Endothelial cell of umbilical vein (primary cell): ENCODE data around the gene RNF32. TPM values are rescaled to one million over a fixed set of nuclear protein-coding genes. Genes with fewer than 3 reads are reported as not detected.

Experiments
- BruUV-seq: library from RNA; stranded (reverse); fragments of 400-500 nt; replicated peaks from 2 replicates; lab custom pipeline; 2021; lab: Mats Ljungman, UMichigan
- CTCF ChIA-PET: fragments of 300-600, 350-600 bp; sonication (Branson Sonifier 250); formaldehyde crosslinking; loops from one replicate; lab custom pipeline; 2021; ENCODE audit warnings: antibody characterized with exemption, inconsistent platforms; lab: Charles Lee
- POLR2A ChIA-PET: fragments of 300-600, 350-600 bp; sonication (Branson Sonifier 250); formaldehyde crosslinking; loops from one replicate; lab custom pipeline; 2021; ENCODE audit warnings: antibody characterized with exemption, inconsistent platforms; lab: Charles Lee
- DNase-seq: peaks from one replicate; pipeline ENCODE4 v3.0.0-alpha.2; 2011; ENCODE audit warnings: low read depth, low spot score
- FAIRE-seq: peaks from 2 replicates; lab custom pipeline; 2011; peaks lifted over from hg19 to GRCh38; lab: Jason Lieb, UNC
- H2AFZ ChIP-seq: 2 replicates; pipeline ENCODE4 v1.6.0; 2012; ENCODE audit warnings: low read depth, low read length, control low read depth, inconsistent platforms
- H3K27ac ChIP-seq: 2 replicates; pipeline ENCODE4 v1.5.1; 2011; ENCODE audit warnings: low read depth, mild to moderate bottlenecking, control low read depth, low read length, moderate library complexity; ENCODE audit not compliant: insufficient read depth
- H3K27me3 ChIP-seq, 2 experiments: 2 replicates each; pipeline versions ENCODE4 v1.6.0 to v1.6.1; 2011; ENCODE audit warnings: low read length in 2 of 2, mixed read lengths in 1 of 2; ENCODE audit not compliant: control insufficient read depth in 2 of 2, insufficient read depth in 2 of 2
- H3K36me3 ChIP-seq, 2 experiments: 2 replicates in 1 of 2; 3 replicates in 1 of 2; pipeline ENCODE4 v1.5.1; 2011; ENCODE audit warnings: low read length in 2 of 2, mild to moderate bottlenecking in 1 of 2, moderate library complexity in 1 of 2; ENCODE audit not compliant: control insufficient read depth in 2 of 2, insufficient read depth in 2 of 2; ENCODE audit errors: extremely low read depth in 1 of 2
- H3K4me1 ChIP-seq: 3 replicates; pipeline ENCODE4 v1.5.1; 2011; ENCODE audit warnings: mild to moderate bottlenecking, low read length; ENCODE audit not compliant: control insufficient read depth, insufficient read depth; ENCODE audit errors: extremely low read depth
- H3K4me2 ChIP-seq: 2 replicates; pipeline ENCODE4 v1.6.1; 2011; ENCODE audit warnings: low read length, control low read depth, mixed read lengths; ENCODE audit not compliant: insufficient read depth
- H3K4me3 ChIP-seq, 3 experiments: fragments of 200-600 bp in 1 of 3; sonication (generic), shearing (Covaris generic) in 1 of 3; replicated peaks in 1 of 3; 2 replicates each; pipeline ENCODE4 v1.5.1; 2011 to 2016; ENCODE audit warnings: control low read depth in 3 of 3, low read length in 3 of 3, mild to moderate bottlenecking in 2 of 3, inconsistent platforms in 1 of 3, low read depth in 1 of 3, moderate library complexity in 1 of 3; ENCODE audit not compliant: insufficient read depth in 1 of 3
- H3K79me2 ChIP-seq: 2 replicates; pipeline ENCODE4 v1.6.0; 2012; ENCODE audit warnings: low read length, inconsistent platforms; ENCODE audit not compliant: control insufficient read depth, insufficient read depth
- H3K9ac ChIP-seq: replicated peaks from 2 replicates; pipeline ENCODE3; 2011; ENCODE audit warnings: low read length, control low read depth; ENCODE audit not compliant: insufficient read depth; ENCODE audit errors: extremely low read depth
- H3K9me1 ChIP-seq: replicated peaks from 3 replicates; pipeline ENCODE4 v1.6.0; 2011; ENCODE audit warnings: mild to moderate bottlenecking, low read length; ENCODE audit not compliant: control insufficient read depth, insufficient read depth; ENCODE audit errors: extremely low read depth
- H3K9me3 ChIP-seq: replicated peaks from 2 replicates; pipeline ENCODE4 v1.5.1; 2012; ENCODE audit warnings: low read length, inconsistent platforms; ENCODE audit not compliant: control insufficient read depth, insufficient read depth
- H4K20me1 ChIP-seq: replicated peaks from 2 replicates; pipeline ENCODE3; 2011; ENCODE audit warnings: mild to moderate bottlenecking, low read length; ENCODE audit not compliant: control insufficient read depth, insufficient read depth; ENCODE audit errors: extremely low read depth
- CTCF ChIP-seq, 2 donors: IDR thresholded peaks; 1 replicate in 1 of 2; 2 replicates in 1 of 2; pipeline ENCODE4 v1.5.1; 2011; ENCODE audit warnings: low read length in 2 of 2, mild to moderate bottlenecking in 2 of 2, moderate library complexity in 2 of 2, control low read depth in 1 of 2, inconsistent platforms in 1 of 2, low read depth in 1 of 2; ENCODE audit not compliant: insufficient read depth in 1 of 2; ENCODE audit errors: extremely low read depth in 1 of 2
- EZH2 ChIP-seq: IDR thresholded peaks from 2 replicates; pipeline ENCODE4 v1.6.1; 2012; ENCODE audit warnings: borderline replicate concordance, low read depth, mild to moderate bottlenecking, moderate library complexity, low read length, inconsistent platforms; ENCODE audit not compliant: severe bottlenecking
- FOS ChIP-seq: IDR thresholded peaks from 2 replicates; pipeline ENCODE4 v1.6.1; 2011; ENCODE audit warnings: mild to moderate bottlenecking, low read length, moderate library complexity, borderline replicate concordance; ENCODE audit not compliant: insufficient read depth
- GATA2 ChIP-seq: IDR thresholded peaks from 2 replicates; pipeline ENCODE4 v1.7.0; 2011; ENCODE audit warnings: low read depth, mild to moderate bottlenecking, moderate library complexity, mixed read lengths, low read length; ENCODE audit not compliant: insufficient read length, insufficient read depth
- JUN ChIP-seq: IDR thresholded peaks from 2 replicates; pipeline ENCODE4 v1.6.1; 2011; ENCODE audit warnings: borderline replicate concordance, low read depth; ENCODE audit not compliant: insufficient read length, insufficient read depth
- MAX ChIP-seq: IDR thresholded peaks from 2 replicates; pipeline ENCODE4 v1.6.1; 2011; ENCODE audit not compliant: insufficient read depth, insufficient read length
- MYC ChIP-seq: IDR thresholded peaks from one replicate; pipeline ENCODE4 v1.6.1; 2011; ENCODE audit warnings: mild to moderate bottlenecking, low read depth, low read length
- POLR2A ChIP-seq: IDR thresholded peaks from 2 replicates; pipeline ENCODE4 v1.6.1; 2012; ENCODE audit warnings: low read depth, mild to moderate bottlenecking, control low read depth, low read length
- POLR2AphosphoS5 ChIP-seq: IDR thresholded peaks from 2 replicates; pipeline ENCODE4 v1.6.1; 2012; ENCODE audit warnings: low read depth, mild to moderate bottlenecking, control low read depth, low read length, moderate library complexity; ENCODE audit not compliant: insufficient read depth
- dilution Hi-C: fragments of 300-500 bp; cut with MboI; formaldehyde crosslinking; loops from one replicate; pipeline ENCODE4 v1.15.0; 2019; ENCODE audit warnings: low sequenced_read_pairs; ENCODE audit not compliant: extremely low pct_ligation_motif_present
- intact Hi-C: fragments of 100-400 bp; cut with micrococcal nuclease; formaldehyde crosslinking; loops from one replicate; pipeline ENCODE4 v1.10.0; 2022
- polyA plus RNA-seq, 4 experiments: library from polyadenylated mRNA; depleted of rRNA in 3 of 4; stranded (reverse) in 3 of 4; unstranded in 1 of 4; fragments of >200 nt; gene quantifications; 2 replicates each; pipeline versions ENCODE4 v1.2.1 to v1.2.3, GENCODE V29; 2011 to 2012; ENCODE audit warnings: missing spikeins in 1 of 4
- total RNA-seq: library from RNA; stranded (reverse); gene quantifications from 2 replicates; pipeline ENCODE4 v1.2.3, GENCODE V29; 2021

The RNF32 gene
- total and polyA plus RNA-seq, 2 donors (not counting 3 experiments of a cell fraction or from before 2014, with no cell fraction given), result 0.14 TPM; not detected in 1

- H3K4me3 ChIP-seq, result no peak overlapping the region
- BruUV-seq, result no TSS peak
- H4K20me1 ChIP-seq, result no peaks in the 10 kb centered on the region
- H3K27me3 ChIP-seq, result no peaks in the 10 kb centered on the region
- H3K9me1 ChIP-seq, result no peaks in the 10 kb centered on the region
- no peak overlapping the region for H3K27ac ChIP-seq
- H3K4me1 ChIP-seq, result no peaks in the 10 kb centered on the region
- no peaks in the 10 kb centered on the region for H3K79me2 ChIP-seq
- no peak for TF ChIP-seq MAX
- no peak for TF ChIP-seq GATA2
- TF ChIP-seq FOS, result no peak
- no peak for TF ChIP-seq CTCF (IDR thresholded peaks at IDR 0.05; ENCODE audit: extremely low read depth in 1 of 2, insufficient read depth in 1 of 2, low read depth in 1 of 2, low read length in 2 of 2)
- TF ChIP-seq JUN, result no peak
- TF ChIP-seq MYC, result no peak
- TF ChIP-seq POLR2AphosphoS5, result no peak
- TF ChIP-seq POLR2A, result no peak
- TF ChIP-seq EZH2, result no peak
- no peak overlapping the region for H2AFZ ChIP-seq
- H3K36me3 ChIP-seq, result no peaks in the 10 kb centered on the region
- dilution Hi-C loops, result no loop called here
- H3K9ac ChIP-seq, result no peak overlapping the region
- CTCF ChIA-PET, result no interaction called here
- no peak overlapping the region for H3K4me2 ChIP-seq
- FAIRE-seq (no peak), DNase-seq (no peak)
- POLR2A ChIA-PET, result no interaction called here
- no peaks in the 10 kb centered on the region for H3K9me3 ChIP-seq
- intact Hi-C loops, result no loop called here
These were observed 51.2 kb downstream of the RNF32 start for GRCh38 chr7:156691764-156692163.
